HepG2 (cell line): Measurements from ENCODE around the gene RUNX3. TPM values are rescaled to one million over a fixed set of nuclear protein-coding genes. Genes with fewer than 3 reads are reported as not detected.

Experiments
- ESRRA ChIP-seq: sonication (generic); formaldehyde crosslinking; IDR thresholded peaks from 2 replicates; pipeline ENCODE4 v1.5.1; 2020; ENCODE audit warnings: mild to moderate bottlenecking, low read depth, missing genetic modification reagents
- MXD4 ChIP-seq: IDR thresholded peaks from 2 replicates; pipeline ENCODE4 v1.6.1; 2016; ENCODE audit warnings: mild to moderate bottlenecking, missing biosample characterization, missing genetic modification reagents
- MZF1 ChIP-seq: sonication (generic); formaldehyde crosslinking; IDR thresholded peaks from 2 replicates; pipeline ENCODE4 v1.8.1; 2023; ENCODE audit warnings: mild to moderate bottlenecking, missing genetic modification reagents, borderline replicate concordance
- NFYB ChIP-seq: sonication (generic); formaldehyde crosslinking; IDR thresholded peaks from 2 replicates; pipeline ENCODE4 v1.4.0; 2020; ENCODE audit warnings: missing genetic modification reagents
- NPAS2 ChIP-seq: sonication (generic); formaldehyde crosslinking; IDR thresholded peaks from 2 replicates; pipeline ENCODE4 v1.8.0; 2022; ENCODE audit warnings: mild to moderate bottlenecking, missing genetic modification reagents, borderline replicate concordance
- POLR2AphosphoS5 ChIP-seq: IDR thresholded peaks from 2 replicates; pipeline ENCODE4 v1.6.1; 2012; ENCODE audit warnings: low read depth, low read length
- REL ChIP-seq: sonication (generic); formaldehyde crosslinking; conservative IDR thresholded peaks from 2 replicates; pipeline ENCODE4 v1.8.0; 2022; ENCODE audit warnings: mild to moderate bottlenecking, missing genetic modification reagents, moderate library complexity
- STAG1 ChIP-seq: sonication (generic); formaldehyde crosslinking; IDR thresholded peaks from 2 replicates; pipeline ENCODE4 v1.4.0; 2020; ENCODE audit warnings: missing genetic modification reagents
- YEATS4 ChIP-seq: sonication (generic); formaldehyde crosslinking; IDR thresholded peaks from 2 replicates; pipeline ENCODE4 v1.4.0; 2020; ENCODE audit warnings: missing genetic modification reagents, borderline replicate concordance
- ZNF143 ChIP-seq: sonication (generic); formaldehyde crosslinking; IDR thresholded peaks from 2 replicates; pipeline ENCODE4 v1.4.0; 2020; ENCODE audit warnings: missing genetic modification reagents
- ZNF263 ChIP-seq: sonication (generic); formaldehyde crosslinking; IDR thresholded peaks from 2 replicates; pipeline ENCODE4 v1.4.0; 2020; ENCODE audit warnings: missing genetic modification reagents
- ZNF382 ChIP-seq: sonication (generic); formaldehyde crosslinking; IDR thresholded peaks from 2 replicates; pipeline ENCODE4 v1.5.0; 2020; ENCODE audit warnings: missing genetic modification reagents, mild to moderate bottlenecking, borderline replicate concordance
- ZNF674 ChIP-seq: sonication (generic); formaldehyde crosslinking; IDR thresholded peaks from 2 replicates; pipeline ENCODE4 v1.5.0; 2020; ENCODE audit warnings: low read depth, mild to moderate bottlenecking, missing genetic modification reagents
- ZZZ3 ChIP-seq: sonication (generic); formaldehyde crosslinking; IDR thresholded peaks from 2 replicates; pipeline ENCODE4 v1.4.0; 2020; ENCODE audit warnings: missing genetic modification reagents, mild to moderate bottlenecking, borderline replicate concordance
- polyA plus RNA-seq, 8 experiments: library from polyadenylated mRNA; depleted of rRNA in 3 of 8; stranded (reverse) in 7 of 8; unstranded in 1 of 8; fragments of >200 nt; fragmentation: Illumina TruSeq in 4 of 8; extraction: Trizol in 4 of 8; gene quantifications; 2 replicates each; pipeline versions ENCODE4 v1.2.1 to v1.2.3, GENCODE V29; 2011 to 2016; ENCODE audit warnings: low read depth in 4 of 8, missing spikeins in 1 of 8, mixed read lengths in 1 of 8; ENCODE audit not compliant: insufficient read depth in 1 of 8
- total RNA-seq, 5 experiments: library from RNA; depleted of rRNA; stranded (reverse); fragments of >200 nt; fragmentation: Illumina TruSeq; extraction: Trizol; gene quantifications; 2 replicates each; pipeline ENCODE4 v1.2.3, GENCODE V29; 2016; ENCODE audit warnings: low read depth in 1 of 5
- TF ChIP-seq, protein P1 (sequence below), 2 experiments: IDR thresholded peaks; 2 replicates each; pipeline ENCODE4 v1.6.1; 2011 to 2012; ENCODE audit warnings: low read length in 2 of 2, borderline replicate concordance in 1 of 2, low read depth in 1 of 2, mild to moderate bottlenecking in 1 of 2, moderate library complexity in 1 of 2
- TF ChIP-seq, protein P2 (sequence below): sonication (generic); formaldehyde crosslinking; IDR thresholded peaks from 2 replicates; pipeline ENCODE4 v1.5.0; 2020; ENCODE audit warnings: mild to moderate bottlenecking, missing genetic modification reagents
- TF ChIP-seq, protein P3 (sequence below): IDR thresholded peaks from 2 replicates; pipeline ENCODE4 v1.6.1; 2018; ENCODE audit warnings: missing genetic modification reagents
- TF ChIP-seq, protein P4 (sequence below): sonication (generic); formaldehyde crosslinking; IDR thresholded peaks from 2 replicates; pipeline ENCODE4 v1.8.0; 2022; ENCODE audit warnings: missing genetic modification reagents, mild to moderate bottlenecking, borderline replicate concordance
- TF ChIP-seq, protein P5 (sequence below): sonication (generic); formaldehyde crosslinking; IDR thresholded peaks from 2 replicates; pipeline ENCODE4 v1.8.0; 2022; ENCODE audit warnings: low read depth, missing genetic modification reagents

The RUNX3 gene
- total and polyA plus RNA-seq, 2 of the 13 experiments (the other 11 are each of a cell fraction or from before 2014, with no cell fraction given) = 0.04 to 0.22 TPM

DNA sequence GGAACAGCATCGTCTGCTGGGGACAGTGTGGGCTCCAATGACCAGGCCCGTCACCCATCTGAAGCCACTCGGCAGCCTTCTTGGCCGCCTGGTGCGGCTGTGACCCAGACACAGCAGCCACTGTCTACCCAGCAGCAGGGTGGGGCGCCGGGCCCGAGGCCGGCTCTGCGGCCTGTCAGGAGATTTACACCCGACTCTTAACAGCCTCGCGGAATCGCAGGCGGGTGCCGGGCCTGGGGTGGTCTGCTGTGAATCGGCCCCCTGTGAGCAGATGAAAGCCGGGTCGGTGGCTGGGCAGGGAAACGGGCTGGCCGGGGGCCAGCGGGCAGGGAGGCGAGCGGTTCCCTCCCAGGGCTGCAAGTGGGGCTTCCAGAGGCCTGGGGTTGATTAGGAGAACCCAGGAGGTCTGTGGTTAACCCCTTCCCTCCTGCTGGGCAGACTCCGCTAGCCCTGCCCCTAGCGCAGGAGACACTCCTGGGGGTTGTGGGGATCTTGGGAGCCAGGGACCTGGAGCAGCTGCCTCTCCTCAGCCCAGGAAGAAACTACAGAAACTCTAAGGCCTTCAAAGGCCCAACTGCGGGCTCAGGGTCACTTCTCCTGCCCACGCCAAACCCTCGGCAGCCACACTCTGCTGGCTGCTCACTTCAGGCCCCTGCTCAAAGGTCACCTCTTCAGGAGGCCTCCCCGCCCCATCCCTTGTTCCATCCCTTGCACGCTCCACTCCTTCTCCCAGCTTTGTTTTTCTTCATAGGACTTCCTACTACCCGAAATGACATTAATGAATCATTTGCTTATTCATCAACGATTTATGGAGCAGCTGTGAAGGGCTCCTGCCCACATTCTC is 15.6 kb downstream of the RUNX3 start (continued):
- TF ChIP-seq, protein P1, sequence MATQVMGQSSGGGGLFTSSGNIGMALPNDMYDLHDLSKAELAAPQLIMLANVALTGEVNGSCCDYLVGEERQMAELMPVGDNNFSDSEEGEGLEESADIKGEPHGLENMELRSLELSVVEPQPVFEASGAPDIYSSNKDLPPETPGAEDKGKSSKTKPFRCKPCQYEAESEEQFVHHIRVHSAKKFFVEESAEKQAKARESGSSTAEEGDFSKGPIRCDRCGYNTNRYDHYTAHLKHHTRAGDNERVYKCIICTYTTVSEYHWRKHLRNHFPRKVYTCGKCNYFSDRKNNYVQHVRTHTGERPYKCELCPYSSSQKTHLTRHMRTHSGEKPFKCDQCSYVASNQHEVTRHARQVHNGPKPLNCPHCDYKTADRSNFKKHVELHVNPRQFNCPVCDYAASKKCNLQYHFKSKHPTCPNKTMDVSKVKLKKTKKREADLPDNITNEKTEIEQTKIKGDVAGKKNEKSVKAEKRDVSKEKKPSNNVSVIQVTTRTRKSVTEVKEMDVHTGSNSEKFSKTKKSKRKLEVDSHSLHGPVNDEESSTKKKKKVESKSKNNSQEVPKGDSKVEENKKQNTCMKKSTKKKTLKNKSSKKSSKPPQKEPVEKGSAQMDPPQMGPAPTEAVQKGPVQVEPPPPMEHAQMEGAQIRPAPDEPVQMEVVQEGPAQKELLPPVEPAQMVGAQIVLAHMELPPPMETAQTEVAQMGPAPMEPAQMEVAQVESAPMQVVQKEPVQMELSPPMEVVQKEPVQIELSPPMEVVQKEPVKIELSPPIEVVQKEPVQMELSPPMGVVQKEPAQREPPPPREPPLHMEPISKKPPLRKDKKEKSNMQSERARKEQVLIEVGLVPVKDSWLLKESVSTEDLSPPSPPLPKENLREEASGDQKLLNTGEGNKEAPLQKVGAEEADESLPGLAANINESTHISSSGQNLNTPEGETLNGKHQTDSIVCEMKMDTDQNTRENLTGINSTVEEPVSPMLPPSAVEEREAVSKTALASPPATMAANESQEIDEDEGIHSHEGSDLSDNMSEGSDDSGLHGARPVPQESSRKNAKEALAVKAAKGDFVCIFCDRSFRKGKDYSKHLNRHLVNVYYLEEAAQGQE (IDR thresholded peaks at IDR 0.05; ENCODE audit: borderline replicate concordance in 1 of 2, low read depth in 1 of 2, low read length in 2 of 2) = no peak
- TF ChIP-seq NPAS2 (CRISPR knock-in tag) (no peak), MXD4 (peak; percentile 15; the same call in 1 of the 2 replicates), REL (CRISPR knock-in tag) (no peak), STAG1 (CRISPR knock-in tag) (no peak), MZF1 (CRISPR knock-in tag) (no peak), YEATS4 (CRISPR knock-in tag) (peak; percentile 63; the same call in 1 of the 2 replicates), ESRRA (CRISPR knock-in tag) (no peak), ZNF382 (CRISPR knock-in tag) (no peak), POLR2AphosphoS5 (no peak), ZNF143 (CRISPR knock-in tag) (no peak), NFYB (CRISPR knock-in tag) (no peak), ZNF263 (CRISPR knock-in tag) (no peak), ZNF674 (CRISPR knock-in tag) (no peak), ZZZ3 (peak; percentile 70; the same call in 1 of the 2 replicates)
- TF ChIP-seq, protein P2, sequence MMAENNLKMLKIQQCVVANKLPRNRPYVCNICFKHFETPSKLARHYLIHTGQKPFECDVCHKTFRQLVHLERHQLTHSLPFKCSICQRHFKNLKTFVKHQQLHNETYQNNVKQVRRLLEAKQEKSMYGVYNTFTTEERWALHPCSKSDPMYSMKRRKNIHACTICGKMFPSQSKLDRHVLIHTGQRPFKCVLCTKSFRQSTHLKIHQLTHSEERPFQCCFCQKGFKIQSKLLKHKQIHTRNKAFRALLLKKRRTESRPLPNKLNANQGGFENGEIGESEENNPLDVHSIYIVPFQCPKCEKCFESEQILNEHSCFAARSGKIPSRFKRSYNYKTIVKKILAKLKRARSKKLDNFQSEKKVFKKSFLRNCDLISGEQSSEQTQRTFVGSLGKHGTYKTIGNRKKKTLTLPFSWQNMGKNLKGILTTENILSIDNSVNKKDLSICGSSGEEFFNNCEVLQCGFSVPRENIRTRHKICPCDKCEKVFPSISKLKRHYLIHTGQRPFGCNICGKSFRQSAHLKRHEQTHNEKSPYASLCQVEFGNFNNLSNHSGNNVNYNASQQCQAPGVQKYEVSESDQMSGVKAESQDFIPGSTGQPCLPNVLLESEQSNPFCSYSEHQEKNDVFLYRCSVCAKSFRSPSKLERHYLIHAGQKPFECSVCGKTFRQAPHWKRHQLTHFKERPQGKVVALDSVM (CRISPR knock-in tag) = no peak
- TF ChIP-seq, protein P3, sequence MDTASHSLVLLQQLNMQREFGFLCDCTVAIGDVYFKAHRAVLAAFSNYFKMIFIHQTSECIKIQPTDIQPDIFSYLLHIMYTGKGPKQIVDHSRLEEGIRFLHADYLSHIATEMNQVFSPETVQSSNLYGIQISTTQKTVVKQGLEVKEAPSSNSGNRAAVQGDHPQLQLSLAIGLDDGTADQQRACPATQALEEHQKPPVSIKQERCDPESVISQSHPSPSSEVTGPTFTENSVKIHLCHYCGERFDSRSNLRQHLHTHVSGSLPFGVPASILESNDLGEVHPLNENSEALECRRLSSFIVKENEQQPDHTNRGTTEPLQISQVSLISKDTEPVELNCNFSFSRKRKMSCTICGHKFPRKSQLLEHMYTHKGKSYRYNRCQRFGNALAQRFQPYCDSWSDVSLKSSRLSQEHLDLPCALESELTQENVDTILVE = no peak
- TF ChIP-seq, protein P4, sequence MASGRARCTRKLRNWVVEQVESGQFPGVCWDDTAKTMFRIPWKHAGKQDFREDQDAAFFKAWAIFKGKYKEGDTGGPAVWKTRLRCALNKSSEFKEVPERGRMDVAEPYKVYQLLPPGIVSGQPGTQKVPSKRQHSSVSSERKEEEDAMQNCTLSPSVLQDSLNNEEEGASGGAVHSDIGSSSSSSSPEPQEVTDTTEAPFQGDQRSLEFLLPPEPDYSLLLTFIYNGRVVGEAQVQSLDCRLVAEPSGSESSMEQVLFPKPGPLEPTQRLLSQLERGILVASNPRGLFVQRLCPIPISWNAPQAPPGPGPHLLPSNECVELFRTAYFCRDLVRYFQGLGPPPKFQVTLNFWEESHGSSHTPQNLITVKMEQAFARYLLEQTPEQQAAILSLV (CRISPR knock-in tag) = no peak; the same call in 1 of the 2 replicates
- TF ChIP-seq, protein P5, sequence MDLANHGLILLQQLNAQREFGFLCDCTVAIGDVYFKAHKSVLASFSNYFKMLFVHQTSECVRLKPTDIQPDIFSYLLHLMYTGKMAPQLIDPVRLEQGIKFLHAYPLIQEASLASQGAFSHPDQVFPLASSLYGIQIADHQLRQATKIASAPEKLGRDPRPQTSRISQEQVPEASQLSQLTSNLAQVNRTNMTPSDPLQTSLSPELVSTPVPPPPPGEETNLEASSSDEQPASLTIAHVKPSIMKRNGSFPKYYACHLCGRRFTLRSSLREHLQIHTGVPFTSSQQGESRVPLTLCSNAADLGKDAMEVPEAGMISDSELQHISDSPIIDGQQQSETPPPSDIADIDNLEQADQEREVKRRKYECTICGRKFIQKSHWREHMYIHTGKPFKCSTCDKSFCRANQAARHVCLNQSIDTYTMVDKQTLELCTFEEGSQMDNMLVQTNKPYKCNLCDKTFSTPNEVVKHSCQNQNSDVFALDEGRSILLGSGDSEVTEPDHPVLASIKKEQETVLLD (CRISPR knock-in tag) = no peak
